NT2/D1 (cell line): ENCODE data around the gene TAF8.

Experiments used
- SUZ12 ChIP-seq: IDR thresholded peaks from 2 replicates; pipeline ENCODE4 v1.6.1; 2011; ENCODE audit not compliant: insufficient read length, insufficient read depth; ENCODE audit errors: extremely low read depth
- YY1 ChIP-seq: IDR thresholded peaks from 2 replicates; pipeline ENCODE4 v1.6.1; 2011; ENCODE audit not compliant: insufficient read length, insufficient read depth
- ZNF274 ChIP-seq: IDR thresholded peaks from 2 replicates; pipeline ENCODE4 v1.6.1; 2011; ENCODE audit warnings: mild to moderate bottlenecking, low read depth, low read length

- TF ChIP-seq ZNF274 (no peak), YY1 (no peak), SUZ12 (no peak)
These were observed 50.9 kb downstream of the TAF8 start for GRCh38 chr6:42101186-42101657.
